HG03442 (cell line): ENCODE data around the gene CD151.

Source experiments
- ATAC-seq: cut with Tn5 transposase; IDR thresholded peaks from one replicate; pipeline ENCODE4 v1.9.1; 2021; ENCODE audit warnings: mild to moderate bottlenecking, moderate library complexity; ENCODE audit not compliant: unreplicated experiment

Gene CD151

DNA sequence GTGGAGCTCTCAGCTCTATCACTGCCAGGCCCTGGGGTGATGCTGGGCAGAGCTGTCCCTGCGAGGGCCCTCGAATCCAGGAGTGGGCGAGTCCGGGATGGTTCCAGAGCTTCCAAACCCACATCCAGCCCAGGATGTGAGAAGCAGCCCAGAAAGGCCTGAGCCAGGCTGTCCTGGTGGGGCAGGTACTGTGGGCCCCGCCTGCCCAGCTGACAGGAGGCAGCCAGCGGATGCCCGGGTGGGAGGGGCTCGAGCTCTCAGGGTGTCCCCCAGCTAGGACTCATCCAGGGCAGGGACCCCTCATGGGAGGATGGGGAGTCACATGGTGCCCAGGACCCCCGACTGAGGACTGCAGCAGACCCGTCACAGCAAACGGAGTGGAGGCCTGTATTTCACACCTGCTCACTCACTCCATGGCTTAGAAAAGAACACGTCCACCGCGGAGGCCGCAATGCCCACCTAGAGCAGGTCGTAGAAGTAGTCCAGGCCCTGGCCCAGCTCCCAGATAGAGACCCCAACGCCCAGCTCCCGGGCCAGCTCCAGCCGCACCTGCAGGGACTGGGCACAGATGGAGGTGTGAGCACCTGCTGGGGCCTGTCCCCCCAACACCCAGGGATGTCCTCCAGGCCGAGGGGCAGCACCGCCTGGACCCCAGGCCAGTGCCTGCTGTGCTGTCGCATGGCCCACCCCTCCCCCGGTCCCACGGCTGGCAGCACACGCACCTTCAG, 36.8 kb downstream of the CD151 start:
- ATAC-seq: no peak

DNA sequence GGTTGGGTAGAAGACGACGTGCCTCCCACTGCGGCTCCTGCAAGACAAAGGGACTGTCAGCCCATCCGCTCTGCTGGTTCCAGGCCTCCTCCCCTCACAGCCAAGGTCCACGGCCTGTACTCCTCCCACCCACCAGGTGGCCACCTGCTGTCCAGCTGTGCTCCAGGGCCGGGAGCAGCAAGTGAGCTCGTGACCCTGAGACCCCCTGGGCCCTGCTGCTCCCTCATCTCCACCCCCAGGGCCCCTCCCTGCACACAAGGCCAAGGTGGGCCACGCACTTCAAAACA, 37.3 kb downstream of the CD151 start:
- ATAC-seq: no peak

DNA sequence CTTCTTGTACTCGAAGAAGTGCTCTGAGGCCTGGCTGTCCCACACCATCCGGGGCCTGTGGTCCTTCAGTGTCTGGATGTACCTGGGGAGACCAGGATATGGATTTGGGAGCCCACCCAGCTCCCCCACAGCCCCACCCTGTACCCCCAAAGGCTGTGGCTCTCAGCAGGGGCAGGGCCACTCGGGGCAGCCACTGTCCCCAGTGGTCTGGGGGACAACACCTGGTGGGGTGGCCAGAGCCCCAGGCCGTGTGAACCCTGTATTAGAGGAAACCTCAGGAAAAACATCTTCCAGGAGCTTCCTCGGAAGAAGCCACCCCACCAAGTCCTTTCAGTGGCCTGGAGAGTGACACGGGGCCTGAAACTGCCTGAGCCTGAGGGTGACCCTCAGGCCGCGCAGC, 37.7 kb downstream of the CD151 start:
- ATAC-seq: no peak

DNA sequence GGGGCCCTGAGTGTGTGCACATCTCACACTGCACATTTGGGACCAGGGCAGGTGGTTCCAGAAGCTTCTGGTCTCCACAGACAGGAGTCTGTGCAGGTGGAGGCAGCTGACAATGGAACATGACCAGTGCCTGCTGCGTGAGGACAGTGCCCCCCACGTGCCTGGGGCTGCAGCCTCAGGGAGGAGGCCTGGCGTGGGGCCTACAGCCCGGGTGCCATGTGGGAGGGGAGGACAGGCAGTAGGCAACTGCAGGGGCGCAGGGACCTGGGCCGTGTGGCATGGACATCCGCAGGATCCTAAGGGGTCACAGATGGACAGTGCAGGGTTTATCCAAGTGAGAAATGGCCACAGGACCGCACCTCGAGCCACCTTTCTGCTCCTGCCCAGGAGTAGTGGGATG, 38.7 kb downstream of the CD151 start:
- no peak for ATAC-seq

DNA sequence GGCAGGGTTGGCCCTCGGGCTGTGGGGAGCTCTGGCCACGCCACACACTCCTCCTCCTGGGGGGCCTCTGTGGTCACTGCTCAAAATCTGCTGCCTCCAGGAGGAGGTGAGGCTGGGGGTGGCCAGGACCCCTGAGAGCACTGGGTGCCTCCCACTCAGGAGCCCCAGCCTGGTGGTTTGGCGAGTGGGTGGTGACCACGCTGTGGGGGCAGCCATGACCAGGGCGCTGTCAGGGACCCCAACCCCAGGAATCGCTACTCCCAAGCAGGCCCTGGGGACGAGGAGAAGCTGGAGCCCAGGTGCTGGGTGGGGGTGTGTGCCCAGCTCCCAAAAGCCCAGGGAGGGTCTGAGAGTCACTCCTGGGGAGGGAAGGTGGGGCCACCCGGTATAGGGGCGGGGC, 40.0 kb downstream of the CD151 start:
- no peak for ATAC-seq

DNA sequence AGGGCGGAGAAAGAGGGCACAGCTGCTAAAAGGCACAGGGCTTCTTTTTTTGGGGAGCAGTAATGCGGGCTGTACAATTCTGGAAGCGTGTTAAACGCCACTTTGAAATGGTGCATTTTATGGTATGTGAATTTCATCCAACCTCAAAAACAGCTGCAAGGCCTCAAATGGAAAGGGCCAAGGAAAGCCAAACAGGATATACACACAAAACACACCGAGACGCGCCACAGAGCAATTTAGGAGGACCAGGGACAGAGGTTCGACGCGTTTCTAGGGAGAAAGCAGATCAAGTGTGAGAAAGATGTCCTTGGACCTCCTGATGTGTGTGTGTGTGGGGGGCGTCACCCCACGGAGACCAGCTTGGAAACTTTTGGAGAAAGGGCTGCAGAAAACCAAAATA, 41.0 kb downstream of the CD151 start:
- no peak for ATAC-seq

DNA sequence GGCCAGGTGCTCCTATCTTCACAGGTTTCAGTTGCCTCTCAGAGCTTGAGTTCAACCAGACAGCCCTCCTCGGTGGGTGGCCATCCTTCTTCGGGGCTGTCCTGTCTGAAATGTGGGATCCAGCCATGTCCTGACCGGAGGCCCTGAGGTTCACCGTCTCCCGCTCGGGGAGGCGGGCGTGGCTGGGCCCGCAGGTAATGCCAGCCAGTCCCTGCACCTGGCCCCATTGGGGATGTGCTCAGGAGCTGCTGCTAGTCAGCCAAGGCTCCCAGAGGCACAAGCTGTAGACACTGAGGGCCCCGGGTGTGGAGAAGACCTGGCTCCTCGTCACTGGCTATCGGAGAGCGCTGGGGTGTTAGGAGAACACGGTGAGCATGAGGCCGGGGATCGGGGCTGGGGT, 42.5 kb downstream of the CD151 start:
- no peak for ATAC-seq

DNA sequence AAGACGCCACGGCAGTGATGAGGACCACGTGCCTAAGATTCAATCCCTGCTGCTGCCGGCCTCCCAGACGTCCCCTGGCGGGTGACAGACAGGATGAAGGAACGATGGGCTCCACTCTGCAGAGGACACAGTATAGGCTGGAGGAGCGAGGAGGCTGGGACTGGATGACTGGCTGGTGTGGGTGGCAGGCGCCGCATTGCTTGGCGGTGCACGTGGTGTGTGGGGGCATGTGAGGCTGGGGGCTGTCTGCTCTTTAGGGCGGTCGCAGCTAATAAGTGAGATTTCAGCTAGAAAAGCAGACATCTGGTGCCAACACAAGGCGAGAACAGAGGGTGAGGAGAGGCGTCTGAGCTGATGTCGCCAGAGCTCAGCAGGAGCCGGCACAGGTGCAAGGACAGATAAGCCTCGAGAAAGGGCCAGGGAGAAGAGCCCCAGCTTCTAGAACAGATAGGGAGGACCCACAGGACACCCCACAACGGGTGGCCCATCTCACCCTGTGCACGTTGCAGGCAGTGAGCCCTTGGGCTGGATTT, 43.1 kb downstream of the CD151 start:
- ATAC-seq: no peak

DNA sequence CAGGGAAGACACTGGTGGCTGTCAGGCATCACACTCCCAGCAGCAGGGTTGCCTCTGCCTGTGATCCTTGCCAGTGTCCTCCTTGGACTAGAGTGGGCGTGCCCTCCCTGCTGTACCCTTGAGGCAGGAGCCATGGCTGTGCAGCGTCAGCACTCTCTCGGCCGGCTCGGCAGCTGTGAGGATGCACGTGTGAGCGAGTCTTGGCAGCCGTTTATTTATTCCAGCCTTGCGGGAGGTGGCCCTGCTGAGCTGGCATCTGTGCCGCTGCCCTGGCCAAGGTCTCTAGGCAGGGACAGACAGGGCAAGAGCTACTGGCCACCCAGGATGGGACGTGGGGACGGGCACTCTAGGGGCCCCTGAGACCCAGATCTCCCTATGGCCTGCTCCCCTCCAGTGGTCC, 43.8 kb downstream of the CD151 start:
- no peak for ATAC-seq

DNA sequence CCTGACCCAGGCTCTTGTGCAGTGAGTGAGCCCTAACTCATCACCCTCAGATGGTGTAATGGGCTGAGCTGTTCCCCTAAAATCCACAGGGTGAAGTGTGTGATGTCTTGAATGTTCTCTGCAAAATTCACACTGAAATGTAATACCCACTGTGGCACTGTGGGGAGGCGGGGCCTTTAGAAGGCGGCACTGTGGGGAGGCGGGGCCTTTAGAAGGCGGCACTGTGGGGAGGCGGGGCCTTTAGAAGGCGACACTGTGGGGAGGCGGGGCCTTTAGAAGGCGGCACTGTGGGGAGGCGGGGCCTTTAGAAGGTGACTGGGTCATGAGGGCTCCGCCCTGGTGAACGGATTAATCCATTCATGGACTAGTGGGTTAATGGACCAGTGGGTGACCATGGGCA, 44.8 kb downstream of the CD151 start:
- no peak for ATAC-seq

DNA sequence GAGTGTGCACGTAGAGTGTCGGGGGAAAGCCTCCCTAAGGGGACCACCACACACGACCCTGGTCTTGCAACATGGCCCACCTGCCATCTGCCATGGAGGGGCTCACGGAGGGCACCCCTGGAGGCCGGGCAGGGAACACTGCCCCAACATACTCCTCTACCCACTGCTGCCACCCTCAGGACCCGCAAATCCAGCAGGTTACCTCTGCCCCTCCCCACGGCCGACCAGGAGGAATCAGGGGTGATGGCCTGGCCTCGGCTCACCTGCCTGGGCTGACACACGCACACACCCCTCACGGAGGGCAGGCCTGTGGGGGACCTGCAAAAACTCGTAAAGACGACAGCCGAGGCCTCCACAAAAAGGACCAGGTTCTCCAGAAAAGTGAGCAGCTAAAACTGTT, 47.7 kb downstream of the CD151 start:
- no peak for ATAC-seq

DNA sequence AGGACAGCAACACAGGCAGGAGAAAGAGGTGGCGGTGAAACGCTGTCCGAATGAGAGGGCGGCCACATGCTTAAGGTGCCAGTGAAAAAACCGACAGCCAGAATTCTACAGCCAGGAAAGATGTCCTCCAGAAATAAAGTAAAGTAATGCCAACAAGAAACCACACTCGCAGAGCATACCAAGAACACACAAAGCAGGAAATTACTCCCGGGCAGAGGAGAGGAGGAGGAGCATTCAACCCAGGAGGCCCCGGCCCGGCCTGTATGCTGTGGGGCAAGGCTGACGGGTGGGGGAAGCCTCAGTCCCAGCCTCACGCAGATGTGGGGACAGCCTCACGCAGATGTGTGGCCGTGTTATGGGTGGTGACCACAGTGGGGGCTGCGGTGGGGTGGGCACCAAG, 49.8 kb downstream of the CD151 start:
- no peak for ATAC-seq

DNA sequence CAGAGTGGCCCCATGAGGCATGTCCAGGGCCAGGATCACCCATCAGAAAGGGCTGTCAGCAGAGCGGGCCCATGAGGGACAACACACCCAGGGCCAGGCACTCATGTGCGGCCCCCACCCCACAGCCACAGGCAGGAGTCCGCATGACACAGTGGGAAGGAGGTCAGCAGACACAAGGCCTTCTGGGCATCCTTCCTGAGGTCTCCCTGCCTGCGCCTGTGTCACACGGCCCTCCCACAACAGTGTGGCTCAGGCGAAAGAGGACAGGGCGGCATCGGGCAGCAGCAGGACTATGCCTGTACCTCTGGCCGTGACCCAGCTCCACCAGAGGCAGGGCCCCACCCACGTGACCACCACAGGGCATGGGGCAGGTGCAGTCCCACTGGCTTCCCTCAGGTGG, 50.8 kb downstream of the CD151 start:
- no peak for ATAC-seq

DNA sequence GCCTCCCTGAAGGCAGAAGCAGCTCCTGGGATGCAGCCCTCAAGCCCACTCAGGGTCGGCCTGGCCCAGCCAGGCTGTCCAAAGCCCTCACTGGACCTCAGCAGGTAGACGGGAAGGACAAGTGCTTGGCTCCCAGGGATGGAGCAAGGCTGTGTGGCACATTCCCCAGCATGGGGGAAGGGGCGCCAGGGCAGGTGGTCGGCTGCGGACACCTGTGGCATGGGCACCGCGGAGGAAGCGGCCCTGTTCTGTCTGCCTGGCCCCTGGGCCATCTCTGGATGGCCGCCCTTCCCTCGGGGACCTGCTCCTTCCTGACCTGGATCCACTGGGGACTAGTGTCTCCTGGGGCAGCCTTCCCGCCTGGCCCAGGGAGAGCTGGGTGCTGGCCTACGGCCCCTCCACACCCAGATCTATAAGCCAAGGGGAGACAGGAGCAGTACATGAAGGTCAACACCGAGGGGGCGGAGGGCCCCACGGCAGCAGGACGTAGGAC, 51.9 kb downstream of the CD151 start:
- no peak for ATAC-seq

DNA sequence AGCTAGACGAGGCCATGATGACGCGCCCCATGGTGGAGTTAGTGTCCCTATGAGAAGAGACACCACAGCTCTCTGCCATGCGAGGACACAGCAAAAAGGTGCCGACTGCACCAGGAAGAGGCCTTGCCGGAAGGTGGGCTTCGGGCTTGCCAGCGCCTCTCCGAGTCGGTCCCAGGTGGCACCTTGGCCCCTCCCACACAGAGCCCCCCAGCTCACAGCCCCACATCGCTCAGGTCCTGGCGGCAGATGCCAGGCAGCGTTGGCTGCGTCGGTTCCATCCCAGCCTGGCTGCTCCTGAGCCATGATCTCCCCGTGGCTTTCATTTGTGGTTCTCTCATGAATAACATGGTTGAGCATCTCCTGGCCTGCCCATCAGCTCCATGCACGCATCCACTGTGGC, 53.8 kb downstream of the CD151 start:
- ATAC-seq: no peak

DNA sequence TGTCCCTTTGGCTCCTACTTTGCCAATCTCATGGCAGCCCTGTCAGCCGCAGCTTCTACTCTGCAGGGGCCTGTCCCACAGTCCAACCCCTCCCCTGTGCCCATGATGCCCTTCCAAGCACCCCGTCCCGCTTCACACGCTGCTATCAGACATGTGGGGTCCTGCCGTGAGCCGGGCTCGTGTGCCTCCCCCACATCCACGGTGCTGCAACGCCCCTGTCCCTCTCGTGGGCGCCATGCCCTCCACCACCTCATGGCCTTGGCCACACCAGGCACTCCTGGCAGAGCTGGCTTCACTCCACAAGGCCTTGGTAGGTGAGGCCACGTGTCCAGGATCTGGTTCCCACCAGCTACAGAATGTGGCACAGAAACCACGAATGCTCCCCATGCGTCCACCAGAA, 54.8 kb downstream of the CD151 start:
- no peak for ATAC-seq
